Caco-2 (cell line): ENCODE data around the gene ZSCAN5B. TPM values are rescaled to one million over a fixed set of nuclear protein-coding genes. Genes with fewer than 3 reads are reported as not detected.
"Not testable (repeated sequence)": the region's sequence is repeated elsewhere in the genome, so short reads cannot be mapped to it uniquely, and the experiment has no call there.

Experiments
- BruUV-seq: library from RNA; stranded (reverse); fragments of 400-500 nt; replicated peaks from 2 replicates; lab custom pipeline; 2021; lab: Mats Ljungman, UMichigan
- CTCF ChIA-PET: fragments of 300-600 bp; sonication (Branson Sonifier 250); formaldehyde crosslinking; loops from one replicate; lab custom pipeline; 2022; ENCODE audit warnings: antibody characterized with exemption; lab: Charles Lee
- POLR2A ChIA-PET: fragments of 300-600 bp; sonication (Branson Sonifier 250); formaldehyde crosslinking; loops from one replicate; lab custom pipeline; 2022; ENCODE audit warnings: antibody characterized with exemption; lab: Charles Lee
- DNase-seq, 2 experiments: peaks; one replicate each; pipeline versions ENCODE4 v3.0.0 to v3.0.0-alpha.2; 2020 to 2022
- H3K27me3 ChIP-seq: replicated peaks from 2 replicates; pipeline ENCODE4 v1.6.0; 2011; ENCODE audit warnings: low read length; ENCODE audit not compliant: control insufficient read depth, insufficient read depth
- H3K36me3 ChIP-seq: 2 replicates; pipeline ENCODE4 v1.5.1; 2011; ENCODE audit warnings: low read length; ENCODE audit not compliant: control insufficient read depth, insufficient read depth
- H3K4me1 ChIP-seq: fragments of 250-450 bp; sonication (Bioruptor Pico); 2 replicates; pipeline ENCODE4 v1.5.1; 2020; ENCODE audit warnings: mild to moderate bottlenecking
- H3K4me3 ChIP-seq: 2 replicates; pipeline ENCODE4 v1.5.1; 2011; ENCODE audit warnings: low read depth, mild to moderate bottlenecking, control low read depth, low read length
- H3K9me3 ChIP-seq: fragments of 250-450 bp; sonication (Bioruptor Pico); 2 replicates; pipeline ENCODE4 v1.5.1; 2020; ENCODE audit warnings: mild to moderate bottlenecking, moderate library complexity
- H3K27ac Mint-ChIP-seq: one replicate; pipeline ENCODE4 v1.8.0; 2022; ENCODE audit warnings: mixed read lengths; ENCODE audit not compliant: unreplicated experiment
- H3K27me3 Mint-ChIP-seq: one replicate; pipeline ENCODE4 v1.8.0; 2022; ENCODE audit warnings: mixed read lengths; ENCODE audit not compliant: insufficient read depth, unreplicated experiment
- H3K36me3 Mint-ChIP-seq: one replicate; pipeline ENCODE4 v1.8.0; 2022; ENCODE audit warnings: mild to moderate bottlenecking, mixed read lengths; ENCODE audit not compliant: insufficient read depth, unreplicated experiment
- H3K4me1 Mint-ChIP-seq: one replicate; pipeline ENCODE4 v1.8.0; 2022; ENCODE audit warnings: low read depth, mixed read lengths; ENCODE audit not compliant: unreplicated experiment
- H3K4me3 Mint-ChIP-seq: one replicate; pipeline ENCODE4 v1.8.0; 2022; ENCODE audit warnings: mild to moderate bottlenecking, moderate library complexity, mixed read lengths; ENCODE audit not compliant: unreplicated experiment
- H3K9me3 Mint-ChIP-seq: one replicate; pipeline ENCODE4 v1.8.0; 2022; ENCODE audit warnings: mixed read lengths; ENCODE audit not compliant: unreplicated experiment
- intact Hi-C: fragments of 100-400 bp; cut with micrococcal nuclease; formaldehyde crosslinking; loops from one replicate; pipeline ENCODE4 v1.10.0; 2022; ENCODE audit not compliant: unreplicated experiment
- total RNA-seq: library from RNA; stranded (reverse); gene quantifications from 2 replicates; pipeline ENCODE4 v1.2.3, GENCODE V29; 2022
- TF ChIP-seq, protein P1 (sequence below), 2 experiments: fragments of 200-600 bp in 1 of 2; IDR thresholded peaks; 1 replicate in 1 of 2; 2 replicates in 1 of 2; pipeline versions ENCODE4 v1.5.1 to v1.8.0; 2011 to 2022; ENCODE audit warnings: antibody characterized with exemption in 1 of 2, control low read depth in 1 of 2, inconsistent platforms in 1 of 2, low read depth in 1 of 2, low read length in 1 of 2, mild to moderate bottlenecking in 1 of 2, moderate library complexity in 1 of 2; ENCODE audit not compliant: insufficient read depth in 1 of 2, severe bottlenecking in 1 of 2, unreplicated experiment in 1 of 2

The ZSCAN5B gene
- total RNA-seq, 1 experiment from 2014 or later, result not detected

DNA sequence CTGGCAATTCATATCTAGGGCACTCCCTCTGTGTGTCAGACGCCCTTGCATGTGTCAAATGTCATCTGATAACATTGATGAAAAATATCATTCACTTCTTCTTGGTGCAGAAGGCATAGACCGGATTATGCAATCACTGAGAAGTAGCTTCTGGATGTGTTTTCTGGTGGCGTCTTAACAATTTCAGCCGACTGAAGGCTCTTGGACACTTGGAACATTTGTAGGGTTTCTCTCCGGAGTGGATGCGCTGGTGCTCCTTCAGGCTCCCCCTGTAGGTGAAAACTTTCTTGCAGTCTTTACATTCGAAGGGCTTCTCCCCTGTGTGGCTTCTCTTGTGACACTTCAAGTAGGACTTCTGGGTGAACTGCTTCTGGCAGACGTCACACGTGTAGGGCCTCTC lies 23.9 kb upstream of the ZSCAN5B start:
- H3K27me3 ChIP-seq, BruUV-seq, H3K4me3 Mint-ChIP-seq, H3K36me3 ChIP-seq, H3K27me3 Mint-ChIP-seq, H3K4me1 ChIP-seq, H3K9me3 Mint-ChIP-seq, POLR2A ChIA-PET, H3K4me1 Mint-ChIP-seq, H3K9me3 ChIP-seq, H3K4me3 ChIP-seq, intact Hi-C loops, H3K27ac Mint-ChIP-seq, H3K36me3 Mint-ChIP-seq: not testable (repeated sequence)
- CTCF ChIA-PET, result interaction anchor here (0.6 to 1.5 kb wide), 2 partner anchors 155 to 638 kb away, joined by 3 to 6 read pairs; no protein-coding TSS in a partner anchor
- DNase-seq, result peak in 1 of 2 experiments; percentile 39
- TF ChIP-seq, protein P1, sequence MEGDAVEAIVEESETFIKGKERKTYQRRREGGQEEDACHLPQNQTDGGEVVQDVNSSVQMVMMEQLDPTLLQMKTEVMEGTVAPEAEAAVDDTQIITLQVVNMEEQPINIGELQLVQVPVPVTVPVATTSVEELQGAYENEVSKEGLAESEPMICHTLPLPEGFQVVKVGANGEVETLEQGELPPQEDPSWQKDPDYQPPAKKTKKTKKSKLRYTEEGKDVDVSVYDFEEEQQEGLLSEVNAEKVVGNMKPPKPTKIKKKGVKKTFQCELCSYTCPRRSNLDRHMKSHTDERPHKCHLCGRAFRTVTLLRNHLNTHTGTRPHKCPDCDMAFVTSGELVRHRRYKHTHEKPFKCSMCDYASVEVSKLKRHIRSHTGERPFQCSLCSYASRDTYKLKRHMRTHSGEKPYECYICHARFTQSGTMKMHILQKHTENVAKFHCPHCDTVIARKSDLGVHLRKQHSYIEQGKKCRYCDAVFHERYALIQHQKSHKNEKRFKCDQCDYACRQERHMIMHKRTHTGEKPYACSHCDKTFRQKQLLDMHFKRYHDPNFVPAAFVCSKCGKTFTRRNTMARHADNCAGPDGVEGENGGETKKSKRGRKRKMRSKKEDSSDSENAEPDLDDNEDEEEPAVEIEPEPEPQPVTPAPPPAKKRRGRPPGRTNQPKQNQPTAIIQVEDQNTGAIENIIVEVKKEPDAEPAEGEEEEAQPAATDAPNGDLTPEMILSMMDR (IDR thresholded peaks at IDR 0.05; ENCODE audit: insufficient read depth in 1 of 2, low read depth in 1 of 2, low read length in 1 of 2, severe bottlenecking in 1 of 2, unreplicated experiment in 1 of 2), result peak; percentile 6 to 42

DNA sequence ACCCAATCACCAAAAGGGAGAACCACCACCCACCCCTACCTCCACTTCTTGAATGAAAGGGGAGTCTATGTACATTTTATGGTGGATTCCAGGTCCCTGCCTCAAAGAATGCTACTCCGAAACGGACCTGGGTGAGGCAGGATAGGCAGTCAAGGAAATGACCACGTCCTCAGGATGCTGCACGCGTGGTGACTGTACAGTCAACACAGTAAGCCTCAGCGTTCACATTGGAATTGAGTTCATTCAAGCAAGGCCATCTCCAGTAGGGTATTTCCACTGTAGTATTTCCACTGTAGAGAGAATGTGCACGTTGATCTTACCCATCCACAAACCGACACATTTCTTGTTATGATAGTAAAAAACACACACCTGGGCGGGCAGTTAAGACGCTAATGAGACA lies 21.4 kb upstream of the ZSCAN5B start:
- Mint-ChIP-seq H3K4me1 (no peaks in the 10 kb centered on the region), H3K9me3 (no peaks in the 10 kb centered on the region), H3K4me3 (no peak overlapping the region), H3K27ac (no peak overlapping the region), H3K27me3 (no peaks in the 10 kb centered on the region), H3K36me3 (no peaks in the 10 kb centered on the region)
- POLR2A ChIA-PET, result no interaction called here
- Histone ChIP-seq H3K4me1 (no peaks in the 10 kb centered on the region), H3K27me3 (no peaks in the 10 kb centered on the region), H3K9me3 (no peaks in the 10 kb centered on the region), H3K4me3 (no peak overlapping the region), H3K36me3 (no peaks in the 10 kb centered on the region)
- no TSS peak for BruUV-seq
- DNase-seq, result no peak
- CTCF ChIA-PET, result no interaction called here
- intact Hi-C loops, result no loop called here
- TF ChIP-seq, protein P1 (IDR thresholded peaks at IDR 0.05; ENCODE audit: insufficient read depth in 1 of 2, low read depth in 1 of 2, low read length in 1 of 2, severe bottlenecking in 1 of 2, unreplicated experiment in 1 of 2), result no peak

DNA sequence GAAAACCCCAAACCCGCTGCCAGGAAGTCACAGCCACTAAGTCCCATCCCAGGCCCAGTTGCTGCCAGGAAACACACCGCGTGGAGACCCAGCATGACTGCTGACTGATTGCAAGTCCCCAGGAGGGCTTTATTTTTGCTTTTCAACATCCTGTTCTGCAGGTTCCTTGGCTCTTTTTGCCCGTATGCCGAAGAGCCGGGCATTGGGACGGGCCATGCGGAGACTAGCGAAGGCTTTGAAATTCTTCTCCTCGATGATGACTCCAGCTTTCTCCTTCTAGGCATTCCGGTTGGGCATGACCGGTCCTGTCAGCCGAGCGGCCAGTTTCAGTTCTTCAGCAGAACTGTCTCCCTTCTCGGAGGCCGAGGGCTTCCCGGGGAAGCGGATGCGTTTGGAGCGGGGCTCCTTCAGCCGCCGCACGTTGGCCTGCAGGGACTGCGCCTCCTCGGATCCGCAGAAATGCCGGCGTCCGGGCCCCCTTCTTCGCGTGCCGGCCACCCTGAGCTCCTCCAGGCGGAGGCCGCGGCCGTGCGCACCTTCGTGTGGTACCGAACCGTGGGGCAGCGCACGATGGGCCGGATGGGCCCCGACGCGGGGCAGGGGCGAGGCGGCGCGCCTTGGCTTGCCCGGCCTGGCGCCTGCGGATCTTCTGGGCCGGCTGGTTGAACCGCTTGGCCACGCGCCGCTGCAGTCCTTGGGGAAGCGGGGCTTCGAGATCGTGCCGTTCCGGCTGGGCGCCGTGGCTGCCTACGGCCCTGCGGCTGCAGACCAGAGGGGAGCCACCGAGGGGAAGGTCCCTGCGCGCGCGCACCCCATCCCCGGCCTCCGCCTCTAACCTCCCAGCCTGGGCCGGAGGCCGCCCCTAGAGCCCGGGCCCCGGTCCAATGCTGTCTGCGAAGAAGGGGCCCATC lies 19.7 kb upstream of the ZSCAN5B start:
- Histone ChIP-seq H3K36me3 (no peaks in the 10 kb centered on the region), H3K9me3 (no peaks in the 10 kb centered on the region), H3K27me3 (no peaks in the 10 kb centered on the region), H3K4me3 (no peak overlapping the region), H3K4me1 (no peaks in the 10 kb centered on the region)
- no peak overlapping the region for H3K27ac Mint-ChIP-seq
- H3K27me3 Mint-ChIP-seq, result peaks cover 3% of the 10 kb centered on the region
- H3K9me3 Mint-ChIP-seq, result no peaks in the 10 kb centered on the region
- no peaks in the 10 kb centered on the region for H3K36me3 Mint-ChIP-seq
- no TSS peak for BruUV-seq
- intact Hi-C loops, result no loop called here
- TF ChIP-seq, protein P1 (IDR thresholded peaks at IDR 0.05; ENCODE audit: insufficient read depth in 1 of 2, low read depth in 1 of 2, low read length in 1 of 2, severe bottlenecking in 1 of 2, unreplicated experiment in 1 of 2), result no peak
- no peak for DNase-seq
- no peak overlapping the region for H3K4me3 Mint-ChIP-seq
- POLR2A ChIA-PET, result no interaction called here
- H3K4me1 Mint-ChIP-seq, result no peaks in the 10 kb centered on the region
- CTCF ChIA-PET, result no interaction called here
